ENCODE data around the gene ENTR1. TPM values are rescaled to one million over a fixed set of nuclear protein-coding genes. Genes with fewer than 3 reads are reported as not detected.
A peak's percentile ranks its signal among the peaks of the same experiment; 100 is the strongest.

Gene ENTR1
- total and polyA plus RNA-seq, 2 of the 13 experiments (the other 11 are each of a cell fraction or from before 2014, with no cell fraction given): 70.1 to 76.4 TPM

GRCh38 chr9:136439481-136440408, 29.3 kb upstream of the ENTR1 start, which contains the start of gene INPP5E (continued):
- TF ChIP-seq DMTF1 (CRISPR knock-in tag; IDR thresholded peaks at IDR 0.05) (no peak), ZNF280B (CRISPR knock-in tag; IDR thresholded peaks at IDR 0.05; ENCODE audit: borderline replicate concordance) (no peak), KDM5A (IDR thresholded peaks at IDR 0.05; ENCODE audit: borderline replicate concordance, low read length) (no peak; the same call in 1 of the 2 replicates), HMG20A (CRISPR knock-in tag; IDR thresholded peaks at IDR 0.05; ENCODE audit: borderline replicate concordance) (no peak), ISX (CRISPR knock-in tag; conservative IDR thresholded peaks at IDR 0.05) (no peak), TSC22D2 (CRISPR knock-in tag; IDR thresholded peaks at IDR 0.05; ENCODE audit: borderline replicate concordance) (no peak), ZZZ3 (CRISPR knock-in tag; IDR thresholded peaks at IDR 0.05; ENCODE audit: borderline replicate concordance) (no peak), RAD21 (CRISPR knock-in tag; IDR thresholded peaks at IDR 0.05) (peak; percentile 8; the same call in 1 of the 2 replicates), PHB2 (IDR thresholded peaks at IDR 0.05; ENCODE audit: partially characterized antibody) (no peak), LBX2 (CRISPR knock-in tag; IDR thresholded peaks at IDR 0.05; ENCODE audit: borderline replicate concordance) (no peak), AGO1 (IDR thresholded peaks at IDR 0.05; ENCODE audit: low read depth, low read length, poor library complexity, severe bottlenecking) (no peak), CSRNP2 (CRISPR knock-in tag; conservative IDR thresholded peaks at IDR 0.05; ENCODE audit: low read depth) (no peak), USF2 (IDR thresholded peaks at IDR 0.05; ENCODE audit: low read depth, low read length) (no peak), USF2 (CRISPR knock-in tag; IDR thresholded peaks at IDR 0.05; ENCODE audit: borderline replicate concordance) (no peak), PRDM4 (CRISPR knock-in tag; IDR thresholded peaks at IDR 0.05; ENCODE audit: borderline replicate concordance) (no peak), FOXO1 (CRISPR knock-in tag; IDR thresholded peaks at IDR 0.05) (no peak)

All from HepG2 (cell line).